Inflammatory macrophage (primary cell): Measurements from ENCODE around the gene INPP4B.

Experiments
- DNase-seq, 2 donors: peaks; one replicate each; pipeline ENCODE4 v3.0.0-alpha.2; 2020 to 2022

INPP4B gene

DNA sequence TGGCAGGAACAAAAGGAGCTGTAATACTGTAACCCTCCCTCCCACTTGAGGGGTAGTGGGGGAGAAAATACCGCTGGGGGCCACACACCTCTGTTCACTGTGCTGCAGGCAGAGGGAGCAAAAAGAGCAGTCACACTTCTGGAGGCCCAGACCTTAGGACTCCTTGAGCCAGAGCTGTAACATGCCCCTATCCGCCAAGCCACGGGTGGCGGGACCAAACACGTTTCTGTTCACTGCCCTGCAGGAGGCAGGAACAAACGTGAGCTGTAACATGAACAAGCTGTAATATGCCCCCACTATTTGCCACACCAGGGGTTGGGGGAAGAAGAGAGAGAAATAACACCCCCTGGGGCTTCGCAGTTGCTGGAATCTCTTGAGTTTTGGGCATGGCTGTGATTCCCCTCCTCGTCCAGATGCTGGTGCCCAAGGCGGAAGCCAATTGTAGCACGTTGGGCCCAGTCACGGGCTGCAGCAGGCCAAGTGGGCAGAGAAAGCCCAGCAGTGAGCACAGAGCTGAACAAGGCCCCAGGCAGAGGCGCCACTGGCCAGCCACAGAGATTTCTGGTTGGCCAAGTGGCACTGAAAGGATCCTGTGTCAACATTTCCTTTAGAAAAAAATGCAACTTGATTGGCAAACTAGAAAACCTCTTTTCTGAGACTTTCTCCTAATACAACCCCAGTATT lies 509.7 kb downstream of the INPP4B start:
- DNase-seq, result no peak

DNA sequence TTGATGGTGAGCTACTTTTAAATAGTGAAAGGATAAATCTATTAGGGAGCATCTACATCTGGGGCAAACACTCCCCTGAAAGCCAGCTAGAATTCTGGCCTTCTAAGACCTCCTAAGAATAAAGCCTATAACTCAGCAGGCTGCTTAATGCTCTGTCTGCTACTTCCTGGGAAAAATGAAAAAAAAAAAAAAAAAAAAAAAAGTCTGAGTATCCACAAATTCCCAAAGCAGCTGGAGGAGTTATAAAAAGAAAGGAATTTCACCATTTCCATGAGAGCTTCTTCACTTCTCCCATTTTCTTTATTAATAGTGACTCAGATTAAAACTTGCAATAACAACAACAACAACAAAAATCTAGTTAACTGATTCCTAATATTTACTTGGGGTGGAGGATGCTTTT lies 511.2 kb downstream of the INPP4B start:
- no peak for DNase-seq

DNA sequence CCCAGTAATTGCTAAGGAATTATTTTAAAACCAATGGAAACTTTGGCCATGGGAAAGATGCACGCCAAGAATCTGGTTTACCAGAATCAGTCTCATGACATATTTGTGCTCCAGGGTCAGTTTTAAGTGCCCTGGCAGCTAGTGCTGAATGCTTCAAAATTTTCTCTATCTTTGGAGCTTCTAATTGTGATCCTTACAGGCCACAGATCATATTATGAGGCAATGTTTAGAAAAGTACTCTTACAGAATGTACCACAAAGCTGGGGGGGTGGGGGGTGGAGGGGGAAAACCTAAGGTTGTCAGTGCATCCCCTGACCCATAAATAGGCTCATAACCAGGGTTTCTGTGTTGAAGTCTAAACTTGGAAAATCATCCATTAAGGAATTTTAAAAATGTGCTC lies 514.5 kb downstream of the INPP4B start:
- DNase-seq, result no peak

DNA sequence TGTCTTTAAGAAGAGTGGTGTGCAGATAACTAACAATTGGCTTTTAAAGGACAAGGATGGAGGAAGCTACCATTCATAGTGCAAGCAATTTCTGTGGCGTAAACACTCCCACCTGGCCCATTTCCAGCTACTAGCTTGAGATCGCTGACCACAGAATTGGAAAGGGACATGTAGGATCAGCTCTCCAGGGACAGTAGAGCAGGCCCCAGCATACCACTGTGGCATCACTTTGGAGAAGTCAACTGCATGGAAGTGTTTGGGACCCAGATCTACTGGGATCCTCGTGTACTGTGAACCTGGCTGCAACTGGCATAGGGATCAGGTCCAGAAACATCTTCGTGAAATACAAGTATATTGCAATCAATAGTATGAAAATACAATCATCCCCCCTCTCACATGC lies 515.0 kb downstream of the INPP4B start:
- DNase-seq, result no peak

DNA sequence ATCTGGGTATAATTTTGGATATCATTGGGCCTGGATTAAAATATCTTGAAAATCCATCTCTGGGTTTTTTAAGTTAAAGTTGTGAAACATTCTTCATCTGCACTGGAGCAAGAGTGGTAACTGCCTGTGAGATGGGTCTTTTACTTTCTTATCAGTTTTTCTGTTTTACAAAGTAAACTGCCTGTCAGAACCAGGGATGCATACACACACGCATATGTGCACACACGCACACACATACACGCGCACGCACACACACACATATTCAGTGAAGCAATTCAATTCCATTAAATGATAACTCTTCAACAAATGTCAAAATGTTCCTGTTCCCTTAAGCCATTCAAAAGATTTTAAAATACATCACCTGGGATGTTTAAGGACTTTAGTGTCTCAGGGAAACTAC lies 515.8 kb downstream of the INPP4B start:
- no peak for DNase-seq

DNA sequence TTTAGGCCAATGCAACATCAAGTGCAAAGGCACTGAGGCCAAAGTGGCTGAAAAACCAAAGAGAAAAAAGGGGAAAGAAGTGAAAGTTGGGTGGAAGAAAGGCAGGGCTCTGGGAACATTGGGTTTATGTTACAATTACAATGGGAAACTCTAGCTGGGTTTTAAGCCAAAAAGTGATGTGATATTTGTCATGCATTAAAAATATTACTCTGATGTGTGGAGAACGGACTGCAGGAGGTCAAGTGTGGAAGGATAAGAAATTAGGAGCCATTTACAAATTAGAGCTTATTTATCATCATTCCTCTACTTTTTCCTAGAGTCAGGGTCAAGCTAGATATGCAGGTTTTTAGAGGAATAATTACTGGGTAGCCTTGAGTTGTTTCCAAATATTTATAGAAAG lies 516.8 kb downstream of the INPP4B start:
- no peak for DNase-seq

DNA sequence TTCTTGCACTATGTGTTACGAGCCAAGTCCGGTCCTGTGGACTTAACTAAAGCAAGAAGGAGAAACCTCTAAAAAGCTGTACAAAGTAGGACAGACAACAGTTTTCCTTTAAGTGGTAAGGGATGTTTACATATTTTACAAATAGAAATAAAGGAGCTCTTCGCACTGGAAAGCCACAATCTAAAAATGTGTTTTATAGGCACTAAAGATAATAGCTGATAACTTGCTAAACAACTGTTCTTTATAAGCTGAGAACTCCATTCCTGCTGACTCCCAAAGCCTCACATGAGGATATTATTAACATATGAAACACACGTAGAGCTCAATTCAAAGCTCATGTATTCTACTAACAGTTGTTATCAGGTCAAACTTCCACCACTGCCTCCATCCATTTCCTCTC lies 519.9 kb downstream of the INPP4B start:
- no peak for DNase-seq

DNA sequence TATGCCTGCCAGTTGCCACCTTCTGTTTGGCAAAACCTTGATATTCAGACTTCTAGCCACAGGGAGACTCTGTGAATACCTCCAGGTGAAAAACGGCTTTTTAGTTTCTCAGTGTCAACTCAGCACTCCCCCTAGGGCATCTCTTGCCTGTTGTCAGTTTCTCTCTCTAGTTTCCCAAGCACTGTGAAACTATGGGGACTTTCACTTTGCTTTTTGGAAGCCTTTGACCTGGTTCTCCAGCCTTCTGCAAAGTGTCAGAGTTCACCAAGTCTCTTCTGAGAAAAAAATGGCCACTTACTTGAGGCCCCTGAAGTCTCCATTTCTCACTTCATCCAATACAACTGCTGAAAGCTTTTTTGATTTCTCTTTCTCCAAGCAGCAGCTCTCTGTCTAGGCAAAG lies 521.5 kb downstream of the INPP4B start:
- no peak for DNase-seq

DNA sequence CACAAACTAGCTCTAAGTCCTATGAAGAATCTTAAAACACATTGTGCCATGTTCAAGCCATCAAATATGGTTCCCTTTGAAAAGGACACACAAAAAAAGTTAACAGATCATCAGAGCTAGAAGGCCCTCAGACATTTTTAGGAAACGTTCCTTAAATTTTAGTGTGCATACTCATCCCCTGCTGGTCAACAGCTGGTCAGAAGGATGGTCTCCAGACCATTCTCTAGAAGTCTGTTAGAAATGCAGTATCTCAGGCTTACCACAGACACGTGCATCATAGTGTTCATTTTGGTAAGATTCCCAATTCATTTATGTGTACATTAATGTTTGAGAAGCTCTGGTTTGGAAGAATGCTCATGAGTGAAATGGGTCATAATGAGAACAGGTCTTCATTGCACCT lies 523.1 kb downstream of the INPP4B start:
- DNase-seq, result no peak

DNA sequence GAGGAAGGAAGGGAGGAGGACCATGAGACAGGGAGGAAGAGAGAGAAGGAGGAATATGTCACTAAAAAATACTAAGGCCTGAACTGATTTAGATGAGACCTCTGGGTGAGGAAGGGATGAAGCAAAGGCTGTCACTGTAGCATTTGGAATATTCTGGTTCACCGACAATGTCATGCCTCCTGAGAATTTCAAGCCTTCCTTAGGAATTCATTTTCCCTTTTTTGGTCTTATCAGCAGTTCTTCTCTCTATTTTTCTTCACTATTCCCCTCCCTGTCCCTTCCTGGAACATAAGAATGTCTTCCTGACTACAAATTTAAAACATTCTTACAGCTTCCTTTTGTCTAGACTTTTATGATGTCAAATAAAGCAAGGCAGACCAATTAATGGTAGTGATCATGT lies 527.8 kb downstream of the INPP4B start:
- DNase-seq, result no peak

DNA sequence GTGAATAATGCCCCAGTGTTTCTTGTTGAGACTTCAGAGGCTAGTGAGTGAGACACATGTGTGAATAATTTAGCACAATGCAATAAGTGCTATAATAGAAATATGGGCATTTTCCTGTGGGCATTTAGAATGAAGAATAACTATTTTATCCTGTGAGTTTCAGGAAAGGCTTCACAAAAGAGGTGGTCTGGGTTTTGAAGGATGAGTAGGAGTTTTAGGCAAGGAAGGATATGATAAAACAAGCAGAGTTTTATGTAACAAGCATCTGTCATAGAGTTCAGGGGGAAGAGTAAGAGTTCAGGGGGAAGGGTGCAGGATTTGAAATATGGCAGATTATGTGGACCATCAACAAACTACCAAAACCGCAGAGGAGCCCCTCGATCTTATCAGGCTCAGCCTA lies 529.2 kb downstream of the INPP4B start:
- DNase-seq, result no peak

DNA sequence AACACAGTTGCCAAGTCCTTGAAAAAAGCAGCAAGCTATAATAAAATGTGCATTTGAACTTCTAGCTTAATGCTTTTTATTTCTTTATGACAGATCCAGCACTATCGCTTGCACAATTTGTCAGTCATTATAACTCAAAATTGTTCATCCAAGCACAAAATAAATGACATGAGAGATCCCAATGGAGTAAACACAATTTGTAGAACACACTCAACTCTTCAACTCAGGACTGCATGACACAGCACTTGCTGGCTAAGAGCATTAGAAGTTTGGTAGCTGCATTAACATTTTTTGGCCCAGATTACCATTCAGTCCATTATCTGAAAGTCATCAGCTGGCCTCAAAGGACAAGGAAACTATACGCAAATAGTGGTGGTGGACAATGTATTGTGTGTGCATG lies 530.1 kb downstream of the INPP4B start:
- DNase-seq, result no peak

DNA sequence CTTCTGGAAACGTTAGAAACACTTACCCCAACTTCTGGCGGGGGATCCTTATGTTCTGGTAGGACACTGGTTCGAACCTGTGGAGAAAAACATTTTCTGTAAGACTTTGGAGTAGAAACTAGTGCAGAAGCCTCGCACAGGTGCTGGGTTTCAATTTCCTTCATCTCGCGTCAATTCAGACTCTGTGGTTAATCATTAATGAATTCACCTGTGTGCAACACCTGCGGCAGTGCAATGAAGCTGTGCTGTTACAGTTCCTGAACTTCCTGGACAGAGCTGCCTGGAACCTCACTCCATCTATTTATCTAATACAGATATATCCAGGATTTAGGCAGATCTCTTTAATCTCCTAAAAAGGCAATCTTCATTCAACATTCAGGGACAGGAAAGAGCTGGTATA lies 531.4 kb downstream of the INPP4B start:
- no peak for DNase-seq

DNA sequence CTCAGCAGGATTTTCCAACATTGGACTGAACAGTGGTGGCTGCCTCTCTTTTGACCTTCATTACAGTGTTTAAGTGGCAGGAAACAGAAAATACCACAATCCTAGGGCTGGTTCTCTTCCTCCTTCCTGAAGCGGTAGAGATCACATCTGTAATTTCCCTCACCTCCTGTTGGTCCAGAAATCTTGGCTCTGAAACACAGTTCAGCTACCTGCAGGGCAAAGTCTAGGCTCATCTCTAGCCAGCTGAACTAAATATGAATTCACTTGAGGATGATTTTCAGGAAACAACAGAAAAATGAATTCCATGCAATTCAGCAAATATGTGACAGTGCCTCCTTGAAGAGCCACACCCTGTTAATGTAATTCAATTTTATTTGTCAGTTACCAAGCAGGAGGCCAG lies 531.9 kb downstream of the INPP4B start:
- DNase-seq, result no peak

DNA sequence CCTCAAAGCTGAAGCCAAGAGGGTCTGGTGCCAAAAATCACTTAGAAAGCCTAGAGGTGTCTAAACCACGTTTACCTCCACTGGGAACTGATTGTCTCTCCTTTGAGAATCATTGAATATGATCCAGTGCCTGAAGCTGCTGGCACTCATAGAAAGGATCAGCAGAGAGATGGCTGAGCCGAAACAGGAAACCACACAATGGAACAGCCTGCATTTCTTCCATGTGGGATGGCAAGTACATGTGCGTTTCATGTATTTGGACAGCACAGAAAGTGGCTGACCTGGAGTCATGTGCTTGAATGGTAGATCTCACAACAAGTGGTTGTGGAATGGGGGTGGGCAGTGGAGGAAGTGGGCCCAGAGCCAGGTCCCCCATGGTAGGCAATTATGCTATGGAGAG lies 533.7 kb downstream of the INPP4B start:
- DNase-seq, result no peak

DNA sequence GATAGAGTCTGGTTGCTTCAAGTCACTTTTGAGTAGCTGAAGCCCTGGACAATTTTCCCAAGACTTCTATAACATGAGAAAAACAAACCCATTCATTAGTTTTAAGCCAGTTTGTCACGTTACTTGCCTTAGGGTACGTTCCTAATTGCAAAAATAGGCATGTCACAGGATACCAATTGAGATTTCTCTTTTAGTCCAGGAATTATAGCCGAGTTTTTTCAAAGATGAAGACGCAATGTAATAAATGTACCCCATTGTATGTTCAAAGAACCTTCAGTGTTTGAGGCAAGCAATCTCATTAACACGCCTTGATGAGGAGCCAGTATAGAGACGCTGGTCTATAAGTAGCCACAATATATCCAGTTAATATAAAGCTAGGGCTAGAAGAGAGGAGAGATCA lies 534.2 kb downstream of the INPP4B start:
- DNase-seq, result no peak

DNA sequence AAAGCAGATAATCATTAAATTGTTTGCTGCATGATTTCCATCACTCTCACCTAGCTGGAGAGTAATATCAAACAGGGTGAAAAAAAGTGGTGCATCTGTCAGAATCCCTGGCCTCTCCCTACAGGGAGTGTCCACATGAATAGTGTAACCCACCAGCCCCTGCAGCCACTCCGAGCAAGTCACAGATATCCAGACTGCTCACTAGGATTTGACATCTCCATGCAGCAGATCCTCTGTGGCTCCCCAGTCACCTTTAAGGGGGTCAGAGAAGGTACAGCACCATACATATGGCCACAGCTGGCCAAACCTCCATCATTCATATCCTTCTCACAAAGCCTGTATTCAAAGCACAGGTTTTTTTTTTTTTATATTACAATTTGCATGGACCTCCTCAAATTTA lies 536.3 kb downstream of the INPP4B start:
- DNase-seq, result no peak

DNA sequence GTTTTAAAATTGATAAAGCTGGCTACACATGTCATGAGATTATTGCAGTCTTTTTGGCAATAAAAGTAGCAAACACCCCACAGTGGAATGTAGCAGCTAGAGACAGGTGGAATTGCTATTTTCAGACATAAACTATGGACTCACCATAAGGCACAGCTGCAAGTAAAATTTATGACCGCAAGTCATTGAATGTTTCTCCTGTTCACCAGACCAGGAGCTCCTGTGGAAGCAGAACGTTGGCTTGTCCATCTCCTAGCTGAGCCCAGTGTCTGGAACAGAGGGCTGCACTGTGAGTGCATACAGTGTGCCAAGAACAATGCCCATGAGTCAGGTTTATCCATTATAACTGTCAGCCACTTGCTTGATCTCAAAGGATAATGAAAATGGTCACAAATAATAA lies 538.2 kb downstream of the INPP4B start:
- DNase-seq, result no peak

DNA sequence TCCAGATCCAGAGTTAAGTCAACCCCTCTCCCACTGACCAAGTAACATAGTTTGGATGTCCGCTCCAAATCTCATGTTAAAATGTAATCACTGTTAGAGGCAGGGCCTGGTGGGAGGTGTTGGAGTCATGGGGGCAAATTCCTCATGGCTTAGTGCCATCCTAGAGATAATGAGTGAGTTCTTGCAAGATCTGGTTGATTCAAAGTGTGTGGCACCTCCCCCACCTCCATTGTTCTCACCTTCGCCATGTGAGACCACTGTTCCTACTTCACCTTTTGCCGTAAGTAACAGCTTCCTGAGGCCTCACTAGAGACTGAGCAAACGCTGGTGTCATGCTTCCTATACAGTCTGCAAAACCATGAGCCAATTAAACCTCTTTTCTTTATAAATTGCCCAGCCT lies 548.8 kb downstream of the INPP4B start:
- no peak for DNase-seq

DNA sequence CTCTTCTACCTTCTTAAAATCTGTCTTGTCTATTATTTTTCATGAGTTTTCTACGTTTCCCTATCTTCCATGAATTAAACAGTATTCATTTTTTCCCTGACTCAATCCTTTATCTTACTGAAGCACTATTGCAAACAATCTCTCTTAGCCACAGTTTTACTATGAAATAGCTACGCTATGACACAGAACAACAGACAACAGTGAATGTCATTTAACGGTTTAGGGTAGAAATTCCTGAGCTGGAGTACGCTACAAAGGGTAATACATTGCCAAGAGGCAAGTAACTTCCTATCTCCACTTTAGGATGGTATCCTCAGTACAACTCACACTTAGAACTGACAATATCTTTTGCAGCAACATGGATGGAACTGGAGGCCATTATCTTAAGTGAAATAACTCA lies 552.6 kb downstream of the INPP4B start:
- no peak for DNase-seq

DNA sequence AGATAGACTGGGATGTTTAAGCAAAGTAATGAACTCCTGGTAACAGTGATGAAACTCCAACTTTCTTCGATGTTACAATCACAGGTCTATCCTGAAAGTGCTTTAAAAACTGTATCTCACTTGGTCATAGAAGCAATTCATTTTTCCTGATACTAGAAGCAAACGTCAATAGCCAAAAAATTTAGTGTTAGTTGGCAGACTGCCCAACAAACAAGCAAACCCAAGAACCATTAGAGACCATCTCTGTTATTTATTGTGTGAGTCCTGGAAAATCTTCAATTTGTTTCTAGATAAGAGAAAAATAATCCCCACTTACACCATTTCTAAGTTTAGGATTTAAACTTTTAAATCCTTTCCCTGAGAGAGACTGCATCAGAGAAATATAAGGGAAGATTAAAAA lies 553.9 kb downstream of the INPP4B start:
- no peak for DNase-seq

DNA sequence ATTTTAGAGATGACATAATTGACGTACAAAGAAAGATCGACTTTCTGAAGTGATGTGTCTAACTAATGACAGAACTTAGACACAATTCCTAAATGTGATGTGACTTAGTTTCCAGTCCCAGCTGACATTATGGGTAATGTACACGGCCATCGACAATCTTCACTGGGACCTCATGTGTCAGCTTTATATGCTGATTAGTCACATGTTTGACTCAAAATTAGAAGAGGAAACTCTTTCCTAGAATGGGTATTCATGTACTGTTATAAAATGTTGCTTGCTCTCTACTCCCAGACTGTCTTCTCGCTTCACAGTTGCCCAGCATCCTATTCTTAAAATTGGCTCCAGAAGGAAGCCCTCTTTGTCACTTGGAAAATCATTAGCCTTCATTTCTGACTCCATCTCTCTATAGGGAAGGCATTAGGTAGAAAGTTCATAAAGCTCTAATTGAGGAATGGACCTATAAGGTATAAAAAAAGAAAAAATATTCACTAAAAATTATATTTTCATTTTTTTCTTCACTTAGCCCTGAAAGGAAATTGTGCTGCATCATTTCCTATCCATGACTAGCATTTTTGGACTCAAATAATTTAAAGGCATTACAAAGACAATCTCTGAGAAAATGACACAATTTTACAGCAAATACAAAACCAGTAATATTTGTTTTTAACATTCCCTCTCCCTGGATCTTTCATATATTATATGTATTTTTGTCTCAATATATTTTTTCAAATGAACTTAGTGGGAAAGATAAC lies 554.6 kb downstream of the INPP4B start:
- no peak for DNase-seq

DNA sequence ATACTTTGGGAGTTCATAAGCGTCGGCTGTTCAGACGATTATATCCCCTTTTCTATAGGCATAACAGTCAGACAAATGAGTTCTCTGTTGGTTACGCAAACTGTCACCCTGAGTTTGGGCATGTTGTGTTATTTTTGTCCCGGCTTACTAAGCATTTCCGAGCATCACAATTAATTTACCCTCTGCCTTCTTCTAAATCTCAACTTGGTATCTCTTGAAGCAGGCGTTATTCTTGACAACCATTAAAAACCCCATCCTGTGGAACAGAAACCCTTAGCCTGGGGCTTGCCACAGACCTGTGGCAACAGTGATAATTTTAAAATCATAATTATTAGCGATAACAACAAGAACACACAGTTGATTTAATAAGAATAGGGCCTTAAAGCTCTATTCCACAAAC lies 558.7 kb downstream of the INPP4B start:
- DNase-seq, result no peak

DNA sequence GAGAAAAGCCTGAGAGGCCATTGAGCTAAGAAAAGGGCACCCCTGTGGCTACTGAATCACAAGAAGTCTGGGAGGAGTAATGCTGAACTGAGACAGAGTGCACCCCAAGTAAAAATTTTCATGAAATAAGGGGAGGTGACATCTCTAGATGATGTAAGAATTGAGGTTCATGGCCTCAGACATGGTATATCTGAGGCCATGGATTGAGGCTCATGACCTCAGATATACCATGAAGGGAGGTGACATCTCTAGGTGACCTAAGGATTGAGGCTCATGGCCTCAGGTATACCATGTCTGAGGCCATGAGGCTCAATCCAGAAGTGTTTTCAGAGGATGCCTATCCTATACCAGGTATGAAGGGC lies 560.9 kb downstream of the INPP4B start:
- no peak for DNase-seq
